C4-2B (cell line): ENCODE results near the gene CHP1.
"Not testable (repeated sequence)": the region's sequence is repeated elsewhere in the genome, so short reads cannot be mapped to it uniquely, and the experiment has no call there.

ENCODE experiments used
- H3K27ac ChIP-seq: fragments of 450-650 bp; 2 replicates; pipeline ENCODE4 v1.5.1; 2017
- ZFX ChIP-seq: fragments of 450-650 bp; IDR thresholded peaks from 2 replicates; pipeline ENCODE4 v1.6.1; 2017
- TF ChIP-seq, protein P1 (sequence below): fragments of 450-650 bp; conservative IDR thresholded peaks from 2 replicates; pipeline ENCODE4 v1.5.1; 2017; ENCODE audit warnings: mild to moderate bottlenecking

CHP1 gene

DNA sequence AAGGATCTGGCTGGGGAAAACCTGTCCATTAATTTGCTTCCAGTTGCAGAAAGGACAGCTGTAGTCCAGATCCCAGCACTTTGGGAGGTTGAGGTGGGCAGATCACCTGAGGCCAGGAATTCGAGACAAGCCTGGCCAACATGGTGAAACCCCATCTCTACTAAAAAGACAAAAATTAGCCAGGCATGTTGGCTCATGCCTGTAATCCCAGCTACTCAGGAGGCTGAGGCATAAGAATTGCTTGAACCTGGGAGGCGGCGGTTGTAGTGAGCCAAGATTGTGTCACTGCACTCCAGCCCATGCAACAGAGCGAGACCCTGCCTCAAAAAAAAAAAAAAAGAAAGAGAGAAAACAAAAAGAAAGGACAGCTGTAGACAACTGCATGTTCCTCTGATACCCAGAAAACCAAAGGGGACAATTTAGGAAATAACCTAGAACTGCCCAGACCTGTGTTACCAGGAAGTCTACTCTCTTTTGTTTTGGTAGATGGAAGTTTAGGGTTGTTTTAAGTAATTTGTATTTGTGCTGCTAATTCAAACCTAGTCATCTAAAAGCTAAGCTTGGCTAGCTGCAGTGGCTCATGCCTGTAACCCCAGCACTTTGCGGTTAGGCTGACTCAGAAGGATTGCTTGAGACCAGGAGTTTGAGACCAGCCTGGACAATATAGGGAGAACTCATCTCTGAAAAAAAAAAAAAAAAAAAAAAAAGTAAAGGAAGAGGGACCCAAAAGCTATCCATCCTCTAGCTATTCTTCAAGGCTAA is 23.2 kb upstream of the CHP1 start:
- TF ChIP-seq, protein P1, sequence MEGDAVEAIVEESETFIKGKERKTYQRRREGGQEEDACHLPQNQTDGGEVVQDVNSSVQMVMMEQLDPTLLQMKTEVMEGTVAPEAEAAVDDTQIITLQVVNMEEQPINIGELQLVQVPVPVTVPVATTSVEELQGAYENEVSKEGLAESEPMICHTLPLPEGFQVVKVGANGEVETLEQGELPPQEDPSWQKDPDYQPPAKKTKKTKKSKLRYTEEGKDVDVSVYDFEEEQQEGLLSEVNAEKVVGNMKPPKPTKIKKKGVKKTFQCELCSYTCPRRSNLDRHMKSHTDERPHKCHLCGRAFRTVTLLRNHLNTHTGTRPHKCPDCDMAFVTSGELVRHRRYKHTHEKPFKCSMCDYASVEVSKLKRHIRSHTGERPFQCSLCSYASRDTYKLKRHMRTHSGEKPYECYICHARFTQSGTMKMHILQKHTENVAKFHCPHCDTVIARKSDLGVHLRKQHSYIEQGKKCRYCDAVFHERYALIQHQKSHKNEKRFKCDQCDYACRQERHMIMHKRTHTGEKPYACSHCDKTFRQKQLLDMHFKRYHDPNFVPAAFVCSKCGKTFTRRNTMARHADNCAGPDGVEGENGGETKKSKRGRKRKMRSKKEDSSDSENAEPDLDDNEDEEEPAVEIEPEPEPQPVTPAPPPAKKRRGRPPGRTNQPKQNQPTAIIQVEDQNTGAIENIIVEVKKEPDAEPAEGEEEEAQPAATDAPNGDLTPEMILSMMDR = no peak
- TF ChIP-seq ZFX = no peak
- no peak overlapping the region for H3K27ac ChIP-seq

DNA sequence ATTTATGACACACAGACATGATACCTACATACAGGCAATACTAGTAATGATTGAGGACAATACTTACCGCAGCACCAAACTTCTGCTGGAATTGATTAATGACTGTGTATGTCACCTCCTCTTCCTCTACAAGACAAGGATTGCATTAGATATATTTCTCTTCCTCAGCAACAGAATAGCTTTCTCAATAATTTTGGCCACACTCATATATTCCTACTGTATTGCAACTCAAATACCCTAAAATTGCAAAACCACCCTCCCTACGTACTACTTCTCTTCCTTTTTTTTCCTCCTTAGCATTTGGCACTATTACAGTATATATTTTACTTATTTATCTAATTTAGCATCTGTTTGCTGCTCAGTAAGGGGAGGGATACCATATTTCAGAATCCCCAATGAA is 15.4 kb upstream of the CHP1 start:
- TF ChIP-seq ZFX = no peak
- TF ChIP-seq, protein P1 = no peak
- no peak overlapping the region for H3K27ac ChIP-seq

DNA sequence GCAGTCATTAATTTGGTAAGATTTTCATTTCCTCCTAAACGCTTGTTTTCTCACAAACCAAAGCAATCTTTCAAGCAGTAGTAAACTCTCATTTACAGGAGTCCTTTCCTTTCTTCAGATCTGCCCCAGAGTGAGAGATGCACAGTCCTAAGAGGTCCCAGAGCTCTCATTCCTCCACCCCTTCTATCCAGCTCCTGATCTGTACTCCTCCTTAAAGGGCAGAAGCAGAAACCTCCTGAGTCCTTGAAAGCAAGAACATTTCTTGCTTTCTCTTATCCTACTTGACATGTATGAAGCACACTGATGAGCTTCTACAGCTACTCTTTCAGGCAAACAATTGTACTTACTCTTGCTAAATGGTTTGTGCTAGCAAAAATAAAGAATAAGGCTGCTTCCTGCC is 12.2 kb upstream of the CHP1 start:
- H3K27ac ChIP-seq = no peak overlapping the region
- TF ChIP-seq, protein P1 = no peak
- no peak for TF ChIP-seq ZFX

- no peak for TF ChIP-seq ZFX
- TF ChIP-seq, protein P1 = no peak
- no peak overlapping the region for H3K27ac ChIP-seq
These were observed 11.7 kb upstream of the CHP1 start for GRCh38 chr15:41219381-41219780.

DNA sequence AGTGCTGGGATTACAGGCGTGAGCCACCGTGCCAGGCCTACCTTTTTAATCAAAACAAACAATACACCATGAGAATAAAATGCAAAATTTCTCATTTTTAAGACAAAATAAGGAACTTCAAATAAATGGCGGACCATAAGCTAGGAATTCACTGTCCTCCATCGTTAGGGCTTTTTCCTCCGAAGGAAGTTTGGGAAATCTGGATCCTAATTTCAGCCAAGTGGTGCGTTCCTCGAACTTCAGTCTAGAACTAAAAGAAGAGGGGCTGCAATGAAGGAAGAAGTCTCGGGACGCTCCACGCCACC is 771 bp upstream of the CHP1 start:
- peak overlapping the region; percentile 89 for H3K27ac ChIP-seq

DNA sequence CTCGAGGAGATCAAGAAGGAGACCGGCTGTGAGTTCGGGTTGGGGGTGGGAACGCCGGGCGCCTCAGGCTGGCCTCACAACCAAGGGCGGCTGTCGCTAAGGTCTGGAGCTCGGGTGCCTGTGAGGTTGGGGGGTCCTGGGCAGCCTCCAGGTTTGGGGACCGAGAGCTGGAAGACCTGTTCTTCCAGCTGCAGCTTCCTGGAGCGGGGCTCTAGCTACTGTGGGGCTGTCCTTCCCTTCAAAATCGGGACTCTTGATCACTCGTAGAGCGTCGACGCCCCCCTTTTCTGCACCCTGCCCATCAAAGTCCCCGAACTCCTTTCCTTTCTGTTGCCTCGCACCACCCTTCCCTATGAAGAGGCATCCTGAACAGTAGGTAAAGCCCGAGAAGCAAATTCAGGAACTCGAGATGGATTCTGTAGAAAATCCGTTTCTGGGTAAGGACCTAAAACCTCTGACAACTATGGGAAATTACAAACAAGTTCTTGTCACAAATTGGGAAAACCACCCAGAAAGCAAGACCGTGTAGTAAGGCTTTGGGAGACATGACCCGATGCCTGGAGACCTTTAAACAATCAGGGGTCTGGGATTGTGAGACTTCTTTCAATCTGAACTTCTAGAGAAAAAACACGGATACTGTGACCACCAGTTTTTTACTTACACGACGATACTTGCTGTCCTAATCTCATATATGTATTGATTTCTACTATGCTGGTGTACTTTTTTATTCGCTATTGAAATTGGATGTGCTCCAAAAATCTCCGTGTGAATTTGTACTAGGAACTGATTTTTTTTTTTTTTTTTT is 556 bp downstream of the CHP1 start:
- peak overlapping the region; percentile 89 for H3K27ac ChIP-seq
- TF ChIP-seq ZFX = no peak
- TF ChIP-seq, protein P1 = no peak

More for the DNA sequence above, 771 bp upstream of the CHP1 start:
- TF ChIP-seq ZFX = no peak
- TF ChIP-seq, protein P1 = no peak

DNA sequence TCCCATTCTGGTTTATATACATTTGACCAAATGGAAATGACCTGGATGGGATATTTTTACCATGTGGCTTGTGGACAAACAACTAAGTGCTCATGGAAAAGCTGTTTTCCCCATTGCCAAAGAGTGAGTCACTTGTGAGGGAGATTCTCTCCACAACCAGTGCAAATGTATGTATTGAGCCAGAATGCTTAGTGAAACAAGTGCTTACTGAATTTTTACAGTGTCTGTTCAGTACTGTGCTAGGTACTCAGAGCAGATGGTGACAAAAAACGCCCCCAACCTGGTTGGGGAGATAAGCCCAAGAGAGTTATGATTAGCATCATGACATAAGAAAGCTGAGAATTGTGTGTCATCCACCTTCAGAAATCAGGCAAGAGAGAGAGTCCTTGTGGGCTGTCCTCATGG is 2.3 kb downstream of the CHP1 start:
- no peak overlapping the region for H3K27ac ChIP-seq
- TF ChIP-seq, protein P1 = no peak
- TF ChIP-seq ZFX = no peak

GRCh38 chr15:41235228-41235627 is 4.2 kb downstream of the CHP1 start:
- H3K27ac ChIP-seq = not testable (repeated sequence)
